Activated naive CD4-positive, alpha-beta T cell treated with anti-CD3 and anti-CD28 coated beads, Interleukin-2, amount 50 U/mL, for 24 hours (primary cell): ENCODE results near the gene ENTPD8.
A peak's percentile ranks its signal among the peaks of the same experiment; 100 is the strongest.
"Not testable (repeated sequence)": the region's sequence is repeated elsewhere in the genome, so short reads cannot be mapped to it uniquely, and the experiment has no call there.

Experiments used
- H3K27ac Mint-ChIP-seq: one replicate; pipeline ENCODE4 v1.8.0; 2021; ENCODE audit warnings: mild to moderate bottlenecking, mixed read lengths
- H3K27me3 Mint-ChIP-seq: one replicate; pipeline ENCODE4 v1.8.0; 2021; ENCODE audit warnings: mixed read lengths
- H3K36me3 Mint-ChIP-seq: one replicate; pipeline ENCODE4 v1.8.0; 2021; ENCODE audit warnings: mixed read lengths
- H3K4me1 Mint-ChIP-seq: one replicate; pipeline ENCODE4 v1.8.0; 2021; ENCODE audit warnings: mixed read lengths
- H3K4me3 Mint-ChIP-seq: one replicate; pipeline ENCODE4 v1.8.0; 2021; ENCODE audit warnings: mild to moderate bottlenecking, mixed read lengths
- H3K9me3 Mint-ChIP-seq: one replicate; pipeline ENCODE4 v1.8.0; 2021; ENCODE audit warnings: mixed read lengths

The ENTPD8 gene

GRCh38 chr9:137392232-137393007 lies 48.7 kb downstream of the ENTPD8 start:
- no peak overlapping the region for H3K4me3 Mint-ChIP-seq
- H3K27me3 Mint-ChIP-seq, result no peaks in the 10 kb centered on the region
- H3K36me3 Mint-ChIP-seq, result peaks cover 3% of the 10 kb centered on the region
- H3K4me1 Mint-ChIP-seq, result peaks cover 8% of the 10 kb centered on the region
- H3K27ac Mint-ChIP-seq, result no peak overlapping the region
- H3K9me3 Mint-ChIP-seq, result no peaks in the 10 kb centered on the region

GRCh38 chr9:137391411-137391754 lies 49.8 kb downstream of the ENTPD8 start:
- no peaks in the 10 kb centered on the region for H3K9me3 Mint-ChIP-seq
- H3K27ac Mint-ChIP-seq, result no peak overlapping the region
- H3K27me3 Mint-ChIP-seq, result no peaks in the 10 kb centered on the region
- peaks cover 10% of the 10 kb centered on the region for H3K4me1 Mint-ChIP-seq
- H3K4me3 Mint-ChIP-seq, result no peak overlapping the region
- no peaks in the 10 kb centered on the region for H3K36me3 Mint-ChIP-seq

- no peaks in the 10 kb centered on the region for H3K36me3 Mint-ChIP-seq
- H3K4me3 Mint-ChIP-seq, result no peak overlapping the region
- no peaks in the 10 kb centered on the region for H3K9me3 Mint-ChIP-seq
- H3K27me3 Mint-ChIP-seq, result no peaks in the 10 kb centered on the region
- H3K4me1 Mint-ChIP-seq, result peaks cover 10% of the 10 kb centered on the region
- H3K27ac Mint-ChIP-seq, result peak overlapping the region; percentile 80
These were observed 50.4 kb downstream of the ENTPD8 start for GRCh38 chr9:137390553-137391410.

- H3K9me3 Mint-ChIP-seq, result no peaks in the 10 kb centered on the region
- peaks cover 10% of the 10 kb centered on the region for H3K4me1 Mint-ChIP-seq
- no peak overlapping the region for H3K4me3 Mint-ChIP-seq
- H3K27me3 Mint-ChIP-seq, result no peaks in the 10 kb centered on the region
- H3K36me3 Mint-ChIP-seq, result no peaks in the 10 kb centered on the region
- peak overlapping the region; percentile 30 for H3K27ac Mint-ChIP-seq
These were observed 51.8 kb downstream of the ENTPD8 start for GRCh38 chr9:137389428-137389746.

GRCh38 chr9:137388589-137389427 lies 52.3 kb downstream of the ENTPD8 start:
- Mint-ChIP-seq H3K4me3 (no peak overlapping the region), H3K4me1 (peaks cover 10% of the 10 kb centered on the region), H3K27me3 (no peaks in the 10 kb centered on the region), H3K36me3 (no peaks in the 10 kb centered on the region), H3K9me3 (no peaks in the 10 kb centered on the region), H3K27ac (peak overlapping the region; percentile 65)

- no peaks in the 10 kb centered on the region for H3K9me3 Mint-ChIP-seq
- no peak overlapping the region for H3K4me3 Mint-ChIP-seq
- peak overlapping the region; percentile 77 for H3K27ac Mint-ChIP-seq
- H3K36me3 Mint-ChIP-seq, result no peaks in the 10 kb centered on the region
- H3K27me3 Mint-ChIP-seq, result no peaks in the 10 kb centered on the region
- peaks cover 10% of the 10 kb centered on the region for H3K4me1 Mint-ChIP-seq
These were observed 53.1 kb downstream of the ENTPD8 start for GRCh38 chr9:137387891-137388560.

GRCh38 chr9:137387114-137387890 lies 53.9 kb downstream of the ENTPD8 start:
- Mint-ChIP-seq H3K4me1 (peaks cover 10% of the 10 kb centered on the region), H3K4me3 (peak overlapping the region; percentile 49), H3K9me3 (no peaks in the 10 kb centered on the region), H3K27me3 (no peaks in the 10 kb centered on the region), H3K36me3 (no peaks in the 10 kb centered on the region), H3K27ac (peak overlapping the region; percentile 89)

GRCh38 chr9:137386507-137387113 lies 54.5 kb downstream of the ENTPD8 start:
- H3K4me3 Mint-ChIP-seq, H3K36me3 Mint-ChIP-seq, H3K27me3 Mint-ChIP-seq, H3K4me1 Mint-ChIP-seq, H3K9me3 Mint-ChIP-seq: not testable (repeated sequence)
- H3K27ac Mint-ChIP-seq, result peak overlapping the region; percentile 89

- Mint-ChIP-seq H3K4me1 (peaks cover 10% of the 10 kb centered on the region), H3K36me3 (no peaks in the 10 kb centered on the region), H3K4me3 (no peak overlapping the region), H3K27me3 (no peaks in the 10 kb centered on the region), H3K27ac (no peak overlapping the region), H3K9me3 (no peaks in the 10 kb centered on the region)
These were observed 56.0 kb downstream of the ENTPD8 start for GRCh38 chr9:137385061-137385655.
